ENCODE data around the gene KSR2. TPM values are rescaled to one million over a fixed set of nuclear protein-coding genes. Genes with fewer than 3 reads are reported as not detected.

The KSR2 gene
- total RNA-seq, 1 experiment from 2014 or later, result not detected

GRCh38 chr12:117774941-117775775, 193.6 kb downstream of the KSR2 start:
- intact Hi-C loops (cut with micrococcal nuclease; ENCODE audit: unreplicated experiment), result no loop called here
- no peaks in the 10 kb centered on the region for H3K36me3 ChIP-seq (ENCODE audit: insufficient read depth, low read length, poor library complexity, severe bottlenecking)
- no peak overlapping the region for H3K27ac ChIP-seq (ENCODE audit: low read depth, low read length, poor library complexity, severe bottlenecking)
- TF ChIP-seq EZH2 (IDR thresholded peaks at IDR 0.05; ENCODE audit: borderline replicate concordance, low read depth, low read length, poor library complexity, severe bottlenecking), result no peak
- TF ChIP-seq, protein P1, sequence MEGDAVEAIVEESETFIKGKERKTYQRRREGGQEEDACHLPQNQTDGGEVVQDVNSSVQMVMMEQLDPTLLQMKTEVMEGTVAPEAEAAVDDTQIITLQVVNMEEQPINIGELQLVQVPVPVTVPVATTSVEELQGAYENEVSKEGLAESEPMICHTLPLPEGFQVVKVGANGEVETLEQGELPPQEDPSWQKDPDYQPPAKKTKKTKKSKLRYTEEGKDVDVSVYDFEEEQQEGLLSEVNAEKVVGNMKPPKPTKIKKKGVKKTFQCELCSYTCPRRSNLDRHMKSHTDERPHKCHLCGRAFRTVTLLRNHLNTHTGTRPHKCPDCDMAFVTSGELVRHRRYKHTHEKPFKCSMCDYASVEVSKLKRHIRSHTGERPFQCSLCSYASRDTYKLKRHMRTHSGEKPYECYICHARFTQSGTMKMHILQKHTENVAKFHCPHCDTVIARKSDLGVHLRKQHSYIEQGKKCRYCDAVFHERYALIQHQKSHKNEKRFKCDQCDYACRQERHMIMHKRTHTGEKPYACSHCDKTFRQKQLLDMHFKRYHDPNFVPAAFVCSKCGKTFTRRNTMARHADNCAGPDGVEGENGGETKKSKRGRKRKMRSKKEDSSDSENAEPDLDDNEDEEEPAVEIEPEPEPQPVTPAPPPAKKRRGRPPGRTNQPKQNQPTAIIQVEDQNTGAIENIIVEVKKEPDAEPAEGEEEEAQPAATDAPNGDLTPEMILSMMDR (conservative IDR thresholded peaks at IDR 0.05; ENCODE audit: low read depth, low read length), result no peak
- peaks cover 44% of the 10 kb centered on the region for H3K27me3 ChIP-seq (replicated peaks; ENCODE audit: insufficient read depth, low read depth, low read length, poor library complexity)
- ChIA-PET POLR2A (ENCODE audit: low non-redundant PET) (no interaction called here), CTCF (no interaction called here)
- no peaks in the 10 kb centered on the region for H3K4me1 ChIP-seq (ENCODE audit: insufficient read depth, low read length, poor library complexity, severe bottlenecking)
- DNase-seq (ENCODE audit: low spot score), result no peak
- no peak overlapping the region for H3K4me3 ChIP-seq (ENCODE audit: low read depth, low read length, poor library complexity, severe bottlenecking)
- BruUV-seq (replicated peaks), result no TSS peak
- no peaks in the 10 kb centered on the region for H3K9me3 ChIP-seq (ENCODE audit: low read depth, low read length, poor library complexity, severe bottlenecking)

DNA sequence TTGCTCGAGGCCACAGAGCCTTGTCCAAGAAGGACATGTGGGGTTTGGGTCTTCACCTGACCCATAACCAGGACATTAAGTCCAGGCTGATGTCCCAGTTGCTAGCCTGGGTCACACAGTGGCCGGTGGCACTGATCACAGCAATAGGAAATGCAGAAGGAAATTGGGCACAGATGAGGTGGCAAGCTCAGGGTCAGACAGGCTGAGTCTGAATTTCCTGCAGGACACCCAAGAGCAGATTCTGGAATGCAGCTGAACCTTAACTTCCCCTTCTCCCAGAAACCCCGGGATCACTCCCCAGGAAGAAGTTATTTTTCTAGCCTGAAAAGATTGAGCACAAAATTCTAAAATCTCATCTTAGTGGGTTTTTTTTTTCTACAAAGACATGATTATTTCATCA, 199.9 kb downstream of the KSR2 start:
- POLR2A ChIA-PET (ENCODE audit: low non-redundant PET), result no interaction called here
- H3K4me1 ChIP-seq (ENCODE audit: insufficient read depth, low read length, poor library complexity, severe bottlenecking), result no peaks in the 10 kb centered on the region
- H3K36me3 ChIP-seq (ENCODE audit: insufficient read depth, low read length, poor library complexity, severe bottlenecking), result no peaks in the 10 kb centered on the region
- intact Hi-C loops (cut with micrococcal nuclease; ENCODE audit: unreplicated experiment), result no loop called here
- DNase-seq (ENCODE audit: low spot score), result no peak
- H3K9me3 ChIP-seq (ENCODE audit: low read depth, low read length, poor library complexity, severe bottlenecking), result no peaks in the 10 kb centered on the region
- TF ChIP-seq, protein P1 (conservative IDR thresholded peaks at IDR 0.05; ENCODE audit: low read depth, low read length), result no peak
- no peak for TF ChIP-seq EZH2 (IDR thresholded peaks at IDR 0.05; ENCODE audit: borderline replicate concordance, low read depth, low read length, poor library complexity, severe bottlenecking)
- peaks cover 16% of the 10 kb centered on the region for H3K27me3 ChIP-seq (replicated peaks; ENCODE audit: insufficient read depth, low read depth, low read length, poor library complexity)
- H3K27ac ChIP-seq (ENCODE audit: low read depth, low read length, poor library complexity, severe bottlenecking), result no peak overlapping the region
- H3K4me3 ChIP-seq (ENCODE audit: low read depth, low read length, poor library complexity, severe bottlenecking), result no peak overlapping the region
- CTCF ChIA-PET, result no interaction called here
- no TSS peak for BruUV-seq (replicated peaks)

DNA sequence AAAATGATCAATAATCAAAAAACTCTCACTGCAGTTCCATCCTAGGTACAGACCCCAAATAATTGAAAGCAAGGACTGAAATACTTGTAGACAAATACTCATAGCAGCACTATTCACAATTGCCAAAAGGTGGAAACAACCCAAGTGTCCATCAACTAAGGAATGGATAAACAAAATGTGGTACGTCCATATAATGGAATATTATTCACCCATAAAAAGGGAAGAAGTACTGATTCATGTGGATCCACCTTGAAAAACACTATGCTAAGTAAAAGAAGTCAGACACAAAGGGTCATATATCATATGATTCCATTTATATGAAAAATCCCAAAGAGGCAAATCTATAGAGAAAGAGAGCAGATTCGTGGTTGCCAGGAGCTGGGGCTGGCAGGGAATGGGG, 202.8 kb downstream of the KSR2 start:
- intact Hi-C loops (cut with micrococcal nuclease; ENCODE audit: unreplicated experiment), result no loop called here
- H3K4me3 ChIP-seq (ENCODE audit: low read depth, low read length, poor library complexity, severe bottlenecking), result no peak overlapping the region
- no peaks in the 10 kb centered on the region for H3K27me3 ChIP-seq (replicated peaks; ENCODE audit: insufficient read depth, low read depth, low read length, poor library complexity)
- no peak for DNase-seq (ENCODE audit: low spot score)
- H3K4me1 ChIP-seq (ENCODE audit: insufficient read depth, low read length, poor library complexity, severe bottlenecking), result no peaks in the 10 kb centered on the region
- H3K36me3 ChIP-seq (ENCODE audit: insufficient read depth, low read length, poor library complexity, severe bottlenecking), result no peaks in the 10 kb centered on the region
- BruUV-seq (replicated peaks), result no TSS peak
- ChIA-PET POLR2A (ENCODE audit: low non-redundant PET) (no interaction called here), CTCF (no interaction called here)
- no peak overlapping the region for H3K27ac ChIP-seq (ENCODE audit: low read depth, low read length, poor library complexity, severe bottlenecking)
- TF ChIP-seq EZH2 (IDR thresholded peaks at IDR 0.05; ENCODE audit: borderline replicate concordance, low read depth, low read length, poor library complexity, severe bottlenecking), result no peak
- TF ChIP-seq, protein P1 (conservative IDR thresholded peaks at IDR 0.05; ENCODE audit: low read depth, low read length), result no peak
- H3K9me3 ChIP-seq (ENCODE audit: low read depth, low read length, poor library complexity, severe bottlenecking), result no peaks in the 10 kb centered on the region

Measured in A673 (cell line).